GM23338 (cell line): Measurements from ENCODE around the gene FBXW4. TPM values are rescaled to one million over a fixed set of nuclear protein-coding genes. Genes with fewer than 3 reads are reported as not detected.
"Not testable (repeated sequence)": the region's sequence is repeated elsewhere in the genome, so short reads cannot be mapped to it uniquely, and the experiment has no call there.

ENCODE experiments used
- ATAC-seq: fragments of 200-7000 bp; cut with Tn5 transposase; 3 replicates; pipeline ENCODE4 v1.9.1; 2020
- DNase-seq: peaks from one replicate; pipeline ENCODE4 v3.0.0-alpha.2; 2015; ENCODE audit warnings: low spot score
- H2AFZ ChIP-seq: fragments of 200-600 bp; sonication (generic); 2 replicates; pipeline ENCODE4 v1.8.0; 2016; ENCODE audit warnings: antibody characterized with exemption, mild to moderate bottlenecking, moderate library complexity
- H3F3A ChIP-seq: fragments of 200-600 bp; sonication (generic); replicated peaks from 2 replicates; pipeline ENCODE4 v1.8.0; 2017; ENCODE audit warnings: antibody characterized with exemption, mixed run types, low read depth
- H3K27ac ChIP-seq: fragments of 200-600 bp; sonication (generic); 2 replicates; pipeline ENCODE4 v1.6.1; 2016; ENCODE audit warnings: low read depth
- H3K27me3 ChIP-seq: fragments of 200-600 bp; sonication (generic); 2 replicates; pipeline ENCODE4 v1.8.0; 2016; ENCODE audit warnings: mild to moderate bottlenecking, mixed run types, moderate library complexity; ENCODE audit not compliant: insufficient read depth
- H3K36me3 ChIP-seq: fragments of 200-600 bp; sonication (generic); 2 replicates; pipeline ENCODE4 v1.8.0; 2016; ENCODE audit warnings: mild to moderate bottlenecking; ENCODE audit not compliant: insufficient read depth
- H3K4me1 ChIP-seq: fragments of 200-600 bp; sonication (generic); 2 replicates; pipeline ENCODE4 v1.8.0; 2016; ENCODE audit warnings: mild to moderate bottlenecking, moderate library complexity; ENCODE audit not compliant: insufficient read depth
- H3K4me2 ChIP-seq: fragments of 200-600 bp; sonication (generic); 2 replicates; pipeline ENCODE4 v1.7.1; 2017; ENCODE audit warnings: mixed run types
- H3K4me3 ChIP-seq: fragments of 200-600 bp; sonication (generic); 2 replicates; pipeline ENCODE4 v1.6.1; 2016; ENCODE audit warnings: mixed run types
- H3K79me2 ChIP-seq: fragments of 200-600 bp; sonication (generic); replicated peaks from 2 replicates; pipeline ENCODE4 v1.8.0; 2017; ENCODE audit warnings: mild to moderate bottlenecking; ENCODE audit not compliant: insufficient read depth
- H3K9me2 ChIP-seq: fragments of 200-600 bp; sonication (generic); 2 replicates; pipeline ENCODE4 v1.8.0; 2017; ENCODE audit not compliant: insufficient read depth
- H4K20me1 ChIP-seq: fragments of 200-600 bp; sonication (generic); replicated peaks from 2 replicates; pipeline ENCODE4 v1.8.0; 2017; ENCODE audit warnings: mild to moderate bottlenecking; ENCODE audit not compliant: insufficient read depth
- H3K27ac Mint-ChIP-seq: 2 replicates; pipeline ENCODE4 v1.8.0; 2020; ENCODE audit warnings: inconsistent platforms, mild to moderate bottlenecking, moderate library complexity, mixed read lengths
- H3K27me3 Mint-ChIP-seq: 3 replicates; pipeline ENCODE4 v1.8.0; 2022; ENCODE audit warnings: low read depth, mild to moderate bottlenecking, moderate library complexity, mixed read lengths, inconsistent platforms; ENCODE audit not compliant: insufficient read depth, poor library complexity
- H3K36me3 Mint-ChIP-seq: 3 replicates; pipeline ENCODE4 v1.8.0; 2021; ENCODE audit warnings: low read depth, mild to moderate bottlenecking, inconsistent platforms, moderate library complexity, mixed read lengths
- H3K4me1 Mint-ChIP-seq: 3 replicates; pipeline ENCODE4 v1.8.0; 2020; ENCODE audit warnings: mild to moderate bottlenecking, inconsistent platforms, mixed read lengths
- H3K4me3 Mint-ChIP-seq: 3 replicates; pipeline ENCODE4 v1.8.0; 2021; ENCODE audit warnings: moderate library complexity, mild to moderate bottlenecking, inconsistent platforms, mixed read lengths
- H3K9me3 Mint-ChIP-seq: 3 replicates; pipeline ENCODE4 v1.8.0; 2020; ENCODE audit warnings: moderate library complexity, mild to moderate bottlenecking, inconsistent platforms, mixed read lengths
- CREB1 ChIP-seq: fragments of 250-450 bp; sonication (Bioruptor Pico); IDR thresholded peaks from 2 replicates; pipeline ENCODE4 v1.5.0; 2020; ENCODE audit warnings: low read depth, mild to moderate bottlenecking, moderate library complexity
- ETS1 ChIP-seq: IDR thresholded peaks from 2 replicates; pipeline ENCODE4 v1.6.1; 2016; ENCODE audit warnings: antibody characterized with exemption
- EZH2phosphoT487 ChIP-seq: fragments of 200-600 bp; sonication (generic); IDR thresholded peaks from one replicate; pipeline ENCODE4 v1.8.1; 2018; ENCODE audit warnings: antibody characterized with exemption; ENCODE audit not compliant: unreplicated experiment
- NANOG ChIP-seq: IDR thresholded peaks from 2 replicates; pipeline ENCODE4 v1.6.1; 2016; ENCODE audit warnings: antibody characterized with exemption, borderline replicate concordance
- POLR2AphosphoS5 ChIP-seq: IDR thresholded peaks from 2 replicates; pipeline ENCODE4 v1.6.1; 2016; ENCODE audit warnings: antibody characterized with exemption, low read depth
- STAT1 ChIP-seq: IDR thresholded peaks from one replicate; pipeline ENCODE4 v1.6.1; 2016; ENCODE audit warnings: antibody characterized with exemption; ENCODE audit not compliant: unreplicated experiment
- polyA plus RNA-seq: library from polyadenylated mRNA; unstranded; fragments of >200 nt; fragmentation: Nextera tagmentation; extraction: Ambion mirVana; gene quantifications from 2 replicates; pipeline ENCODE4 v1.2.1, GENCODE V29; 2016
- total RNA-seq: library from RNA; depleted of rRNA; stranded (reverse); fragments of >200 nt; shearing (Covaris generic); gene quantifications from 2 replicates; pipeline ENCODE4 v1.2.3, GENCODE V29; 2014

FBXW4 gene
- total and polyA plus RNA-seq, 2 experiments from 2014 or later: 8.0 to 18.6 TPM

DNA sequence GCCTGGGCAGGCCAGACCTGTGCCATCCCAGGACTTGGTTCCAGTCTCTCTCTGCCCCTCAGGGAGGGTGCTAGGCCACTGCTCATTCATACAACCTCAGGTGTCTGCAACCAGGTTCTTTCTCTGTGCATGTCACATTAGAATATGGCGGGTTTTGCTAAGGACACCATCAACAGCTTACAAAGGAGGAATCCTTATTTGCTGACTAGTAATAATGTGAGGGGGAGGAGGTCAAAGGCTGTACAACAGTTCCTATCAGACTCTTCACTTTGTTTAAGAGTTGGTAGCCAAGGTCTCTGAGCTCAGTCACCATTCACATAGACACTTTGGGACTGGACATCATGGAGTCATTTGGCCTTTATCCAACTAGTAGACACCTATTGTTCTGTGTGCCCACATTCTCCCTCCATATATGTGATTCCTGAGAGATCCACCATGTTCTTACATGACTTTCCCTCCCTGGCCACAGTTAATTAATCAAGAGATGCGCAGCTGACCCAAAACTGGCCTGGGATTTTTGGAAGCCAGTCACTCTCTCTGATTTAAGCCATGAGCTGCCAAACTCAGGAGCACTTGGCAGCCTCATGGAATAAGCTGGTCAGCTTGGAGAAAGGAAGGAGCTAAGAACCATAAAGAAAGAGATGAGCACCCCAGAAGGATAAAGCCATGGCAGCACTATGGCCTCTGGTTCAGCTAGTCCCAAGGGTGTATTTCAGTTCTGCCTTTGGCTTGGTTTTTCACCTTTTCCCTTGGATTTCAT is 55.6 kb downstream of the FBXW4 start:
- ATAC-seq (no peak), DNase-seq (no peak)
- Mint-ChIP-seq H3K4me1 (peaks cover 21% of the 10 kb centered on the region), H3K9me3 (peaks cover 12% of the 10 kb centered on the region), H3K27me3 (peaks cover 9% of the 10 kb centered on the region), H3K27ac (no peak overlapping the region), H3K4me3 (no peak overlapping the region), H3K36me3 (peaks cover 28% of the 10 kb centered on the region)
- Histone ChIP-seq H3K27me3 (no peaks in the 10 kb centered on the region), H3K79me2 (no peaks in the 10 kb centered on the region), H3K4me1 (peaks cover 18% of the 10 kb centered on the region), H3K9me2 (no peaks in the 10 kb centered on the region), H2AFZ (no peak overlapping the region), H3K27ac (no peak overlapping the region), H3K4me2 (no peak overlapping the region), H3F3A (peaks cover 3% of the 10 kb centered on the region), H3K4me3 (no peak overlapping the region), H4K20me1 (no peaks in the 10 kb centered on the region), H3K36me3 (0 out of 2 replicates have a peak, but pooled peaks cover 4% of the 10 kb centered on the region)
- no peak for TF ChIP-seq ETS1
- TF ChIP-seq STAT1: no peak
- no peak for TF ChIP-seq POLR2AphosphoS5
- TF ChIP-seq CREB1: no peak

DNA sequence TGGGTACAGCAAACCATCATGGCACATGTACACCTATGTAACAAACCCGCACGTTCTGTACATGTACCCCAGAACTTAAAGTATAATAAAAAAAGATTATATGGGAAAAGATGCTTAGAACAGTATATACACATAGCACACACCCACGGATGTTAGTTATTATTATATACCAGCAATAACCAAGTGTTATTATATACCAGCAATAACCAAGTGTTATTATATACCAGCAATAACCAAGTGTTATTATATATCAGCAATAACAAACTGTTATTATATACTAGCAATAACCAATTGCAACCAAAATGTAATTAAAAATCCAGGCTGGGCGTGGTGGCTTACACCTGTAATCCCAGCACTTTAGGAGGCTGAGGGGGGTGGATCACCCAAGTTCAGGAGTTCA is 61.5 kb downstream of the FBXW4 start:
- not testable (repeated sequence) for H3K79me2 ChIP-seq, H3K27me3 Mint-ChIP-seq, DNase-seq, H3K36me3 ChIP-seq, H3F3A ChIP-seq, H3K4me2 ChIP-seq, H4K20me1 ChIP-seq, H3K4me3 ChIP-seq, H2AFZ ChIP-seq, H3K27ac ChIP-seq, H3K4me1 ChIP-seq, ATAC-seq, H3K4me3 Mint-ChIP-seq, H3K4me1 Mint-ChIP-seq, H3K9me2 ChIP-seq, H3K27me3 ChIP-seq, H3K27ac Mint-ChIP-seq
- Mint-ChIP-seq H3K9me3 (peaks cover 12% of the 10 kb centered on the region), H3K36me3 (peaks cover 28% of the 10 kb centered on the region)

DNA sequence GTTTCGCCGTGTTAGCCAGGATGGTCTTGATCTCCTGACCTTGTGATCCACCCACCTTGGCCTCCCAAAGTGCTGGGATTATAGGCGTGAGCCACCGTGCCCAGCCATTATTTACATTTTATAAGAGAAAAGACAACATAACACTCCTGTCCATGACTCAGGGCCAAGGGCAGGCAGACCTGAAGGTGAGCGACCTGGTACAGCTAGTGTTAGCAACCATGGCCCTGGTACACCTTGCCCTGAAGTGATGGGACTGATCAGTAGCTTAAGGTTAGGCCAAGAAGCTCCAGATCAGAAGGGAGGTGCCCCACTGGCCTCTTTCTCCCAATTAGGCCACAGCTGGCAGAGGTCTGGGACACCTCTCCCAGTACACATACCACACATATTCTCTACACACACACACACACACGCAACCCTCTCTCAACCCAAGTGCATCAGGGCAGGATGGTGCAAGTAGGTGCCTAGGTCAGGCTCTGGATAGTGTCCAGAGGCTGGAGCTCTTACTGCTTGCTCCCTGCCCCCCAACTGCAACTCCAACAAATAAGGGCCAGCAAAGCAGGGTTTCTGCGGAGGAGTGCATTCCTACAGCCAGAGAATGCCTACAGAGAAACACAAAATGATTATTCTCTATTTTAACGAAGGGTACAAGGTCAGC is 63.0 kb downstream of the FBXW4 start:
- H3K36me3 ChIP-seq: no peaks in the 10 kb centered on the region
- Mint-ChIP-seq H3K27ac (no peak overlapping the region), H3K9me3 (peaks cover 12% of the 10 kb centered on the region), H3K27me3 (no peaks in the 10 kb centered on the region), H3K4me3 (no peak overlapping the region), H3K36me3 (peaks cover 21% of the 10 kb centered on the region), H3K4me1 (peaks cover 9% of the 10 kb centered on the region; the same call in 1 of the 3 replicates)
- no peaks in the 10 kb centered on the region for H3F3A ChIP-seq
- H2AFZ ChIP-seq: no peak overlapping the region
- DNase-seq (no peak), ATAC-seq (no peak)
- no peak overlapping the region for H3K4me3 ChIP-seq
- no peaks in the 10 kb centered on the region for H3K79me2 ChIP-seq
- H3K27ac ChIP-seq: no peak overlapping the region
- TF ChIP-seq NANOG (no peak), ETS1 (no peak), EZH2phosphoT487 (no peak), STAT1 (no peak), CREB1 (no peak)
- H3K9me2 ChIP-seq: no peaks in the 10 kb centered on the region
- no peaks in the 10 kb centered on the region for H3K4me1 ChIP-seq
- no peaks in the 10 kb centered on the region for H3K27me3 ChIP-seq
- no peak overlapping the region for H3K4me2 ChIP-seq
- H4K20me1 ChIP-seq: no peaks in the 10 kb centered on the region
